Trophoblast cell (in vitro differentiated cells and primary cell): ENCODE measurements around the gene GALNT9.

Source experiments
- DNase-seq, 2 donors: peaks; one replicate each; pipeline ENCODE4 v3.0.0-alpha.2; 2016
- H2AFZ ChIP-seq: 2 replicates; pipeline ENCODE4 v1.6.1; 2013; ENCODE audit warnings: low read length, moderate library complexity, mild to moderate bottlenecking; ENCODE audit not compliant: insufficient read depth, poor library complexity
- H2AK5ac ChIP-seq: 2 replicates; pipeline ENCODE4 v1.6.1; 2013; ENCODE audit warnings: mild to moderate bottlenecking, low read length
- H2BK120ac ChIP-seq: 2 replicates; pipeline ENCODE4 v1.6.1; 2013; ENCODE audit warnings: low read length, mild to moderate bottlenecking, moderate library complexity; ENCODE audit not compliant: insufficient read depth, poor library complexity
- H2BK12ac ChIP-seq: 2 replicates; pipeline ENCODE4 v1.6.1; 2013; ENCODE audit warnings: mild to moderate bottlenecking, low read length, moderate library complexity
- H2BK5ac ChIP-seq: 2 replicates; pipeline ENCODE4 v1.6.1; 2013; ENCODE audit warnings: low read length, low read depth, moderate library complexity, mild to moderate bottlenecking; ENCODE audit not compliant: poor library complexity
- H3K14ac ChIP-seq: 2 replicates; pipeline ENCODE4 v1.6.1; 2013; ENCODE audit warnings: mild to moderate bottlenecking, low read length
- H3K18ac ChIP-seq: 2 replicates; pipeline ENCODE4 v1.6.1; 2013; ENCODE audit warnings: mild to moderate bottlenecking, low read length
- H3K23ac ChIP-seq: 2 replicates; pipeline ENCODE4 v1.6.1; 2013; ENCODE audit warnings: low read length
- H3K27ac ChIP-seq: 2 replicates; pipeline ENCODE4 v1.5.1; 2013; ENCODE audit warnings: low read depth, mild to moderate bottlenecking, inconsistent platforms, low read length, moderate library complexity
- H3K27me3 ChIP-seq: 2 replicates; pipeline ENCODE4 v1.6.1; 2013; ENCODE audit warnings: inconsistent platforms, mild to moderate bottlenecking, low read length, moderate library complexity; ENCODE audit not compliant: insufficient read depth
- H3K36me3 ChIP-seq, 2 experiments: 1 replicate in 1 of 2; 2 replicates in 1 of 2; pipeline ENCODE4 v1.6.1; 2013; ENCODE audit warnings: low read length in 2 of 2, mild to moderate bottlenecking in 2 of 2, moderate library complexity in 1 of 2; ENCODE audit not compliant: insufficient read depth in 2 of 2, control insufficient read depth in 1 of 2
- H3K4ac ChIP-seq: 2 replicates; pipeline ENCODE4 v1.6.1; 2013; ENCODE audit warnings: low read depth, mild to moderate bottlenecking, low read length, moderate library complexity
- H3K4me1 ChIP-seq, 2 experiments: 1 replicate in 1 of 2; 2 replicates in 1 of 2; pipeline ENCODE4 v1.6.1; 2013; ENCODE audit warnings: low read length in 2 of 2, mild to moderate bottlenecking in 2 of 2, moderate library complexity in 1 of 2; ENCODE audit not compliant: insufficient read depth in 2 of 2, control insufficient read depth in 1 of 2
- H3K4me2 ChIP-seq: 2 replicates; pipeline ENCODE4 v1.6.1; 2013; ENCODE audit warnings: inconsistent platforms, mild to moderate bottlenecking, low read length, moderate library complexity
- H3K4me3 ChIP-seq: 2 replicates; pipeline ENCODE4 v1.5.1; 2013; ENCODE audit warnings: mild to moderate bottlenecking, low read depth, low read length, inconsistent platforms
- H3K79me1 ChIP-seq: one replicate; pipeline ENCODE4 v1.6.1; 2013; ENCODE audit warnings: low read length
- H3K79me2 ChIP-seq: 2 replicates; pipeline ENCODE4 v1.6.1; 2013; ENCODE audit warnings: low read length, mild to moderate bottlenecking; ENCODE audit not compliant: control insufficient read depth, insufficient read depth, poor library complexity
- H3K9ac ChIP-seq: 2 replicates; pipeline ENCODE4 v1.6.1; 2013; ENCODE audit warnings: mild to moderate bottlenecking, low read length
- H3K9me3 ChIP-seq: 2 replicates; pipeline ENCODE4 v1.6.1; 2013; ENCODE audit warnings: low read depth, mild to moderate bottlenecking, control low read depth, inconsistent platforms, low read length; ENCODE audit not compliant: insufficient read depth
- H4K12ac ChIP-seq: 2 replicates; pipeline ENCODE4 v1.6.1; 2013; ENCODE audit warnings: low read depth, mild to moderate bottlenecking, low read length, moderate library complexity
- H4K8ac ChIP-seq: 2 replicates; pipeline ENCODE4 v1.6.1; 2013; ENCODE audit warnings: low read depth, mild to moderate bottlenecking, low read length, moderate library complexity
- H4K91ac ChIP-seq: one replicate; pipeline ENCODE4 v1.6.1; 2013; ENCODE audit warnings: low read depth, mild to moderate bottlenecking, low read length, moderate library complexity
- WGBS: extraction: QIAGEN DNeasy Blood & Tissue Kit; methylation state at CpG from one replicate; pipeline ENCODE4 v1.1.7; 2013; ENCODE audit warnings: missing lambda C conversion rate; ENCODE audit not compliant: insufficient read length, insufficient coverage; ENCODE audit errors: extremely low coverage; 5-methylcytosine and 5-hydroxymethylcytosine counted together

The GALNT9 gene

DNA sequence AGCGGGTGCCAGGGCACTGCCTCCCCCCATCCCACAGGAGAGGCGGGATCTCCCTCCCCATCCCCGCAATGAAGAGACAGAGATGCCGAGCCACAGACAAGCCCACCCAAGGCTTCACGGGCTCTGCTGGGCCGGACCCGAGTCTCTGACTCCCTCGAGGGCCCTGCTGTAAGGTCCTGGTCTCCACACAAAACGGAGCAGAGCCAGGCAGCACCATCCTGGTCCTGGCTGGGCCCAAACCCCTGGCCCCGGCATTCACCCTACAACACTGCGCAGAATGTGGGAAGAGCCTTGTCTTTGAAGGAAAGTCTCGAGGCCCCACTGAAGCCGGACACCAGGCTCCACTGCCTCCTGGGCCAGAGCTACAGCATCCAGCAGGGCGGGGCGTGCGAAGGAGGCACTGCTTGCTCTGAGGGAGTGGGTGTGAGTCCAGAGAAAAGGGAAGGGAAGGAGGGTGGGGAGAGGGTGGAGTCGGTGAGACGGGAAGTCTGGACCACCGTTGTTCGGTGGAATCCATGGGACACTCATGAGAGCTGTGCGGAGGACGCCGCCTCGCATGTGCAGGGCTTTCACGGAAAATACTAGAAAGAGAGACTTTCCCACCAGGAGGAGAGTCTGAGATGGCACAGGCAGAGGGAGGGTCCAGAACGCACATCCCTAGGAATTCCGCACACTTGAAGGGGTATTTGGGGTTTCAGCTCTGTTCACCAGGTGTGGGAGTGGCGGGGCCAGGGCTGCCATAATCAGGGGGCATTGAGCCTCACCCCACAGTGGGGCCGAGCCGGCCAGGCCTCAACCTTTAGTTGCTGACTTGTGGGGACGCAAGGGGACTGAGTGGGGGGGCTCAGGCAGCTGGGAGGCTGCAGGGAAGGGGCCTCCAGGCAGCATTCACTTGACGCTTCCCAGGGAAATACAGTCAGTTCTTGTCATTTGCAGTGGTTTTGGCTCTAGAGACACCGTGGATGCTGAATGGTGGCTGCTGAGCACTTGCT is 36.8 kb downstream of the GALNT9 start:
- Histone ChIP-seq H3K14ac (no peak overlapping the region), H3K79me2 (no peaks in the 10 kb centered on the region), H3K23ac (no peak overlapping the region), H3K27ac (no peak overlapping the region), H2BK120ac (no peak overlapping the region), H4K12ac (no peak overlapping the region), H3K79me1 (no peaks in the 10 kb centered on the region), H2BK5ac (no peak overlapping the region), H3K27me3 (no peaks in the 10 kb centered on the region), H3K4me3 (no peak overlapping the region), H3K4me1 (no peaks in the 10 kb centered on the region), H2AK5ac (no peak overlapping the region), H3K9me3 (peaks cover 55% of the 10 kb centered on the region), H4K91ac (no peak overlapping the region), H4K8ac (no peak overlapping the region), H3K36me3 (no peaks in the 10 kb centered on the region), H2AFZ (no peak overlapping the region), H3K9ac (no peak overlapping the region), H2BK12ac (no peak overlapping the region), H3K4ac (no peak overlapping the region), H3K18ac (no peak overlapping the region), H3K4me2 (no peak overlapping the region)
- no peak for DNase-seq
- WGBS: no CpG with 5 or more reads among the region's 33 CpGs

DNA sequence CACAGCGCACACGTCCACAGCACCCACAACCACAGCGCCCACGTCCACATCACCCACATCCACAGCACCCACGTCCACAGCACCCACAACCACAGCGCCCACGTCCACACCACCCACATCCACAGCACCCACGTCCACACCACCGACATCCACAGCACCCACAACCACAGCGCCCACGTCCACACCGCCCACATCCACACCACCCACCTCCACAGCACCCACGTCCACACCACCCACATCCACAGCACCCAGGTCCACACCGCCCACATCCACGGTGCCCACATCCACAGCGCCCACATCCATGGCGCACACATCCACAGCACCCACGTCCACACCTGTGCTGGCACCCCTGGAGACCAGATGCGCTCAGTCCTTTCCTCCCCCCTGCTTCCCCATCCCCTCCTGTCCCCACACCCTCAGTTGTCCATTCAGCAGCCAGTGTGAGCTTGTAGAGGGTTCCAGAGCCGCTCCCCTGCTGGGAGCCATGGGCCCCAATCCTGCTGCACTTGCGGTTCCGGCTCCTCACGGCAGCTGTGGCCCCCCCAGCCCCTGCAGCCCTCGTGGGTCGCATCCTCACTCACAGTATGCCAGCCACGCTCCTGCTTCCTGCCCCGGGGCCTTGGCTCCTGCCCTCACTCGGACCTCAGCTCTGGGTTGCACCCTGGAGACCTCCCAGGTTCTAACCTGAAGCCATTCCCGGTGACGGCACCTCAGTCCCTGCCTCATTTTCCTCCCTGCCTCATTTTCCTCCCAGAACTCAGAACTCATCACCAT is 37.8 kb downstream of the GALNT9 start:
- H2AK5ac ChIP-seq: no peak overlapping the region
- H3K27ac ChIP-seq: no peak overlapping the region
- H3K4me2 ChIP-seq: no peak overlapping the region
- no peak overlapping the region for H3K4ac ChIP-seq
- no CpG with 5 or more reads among the region's 30 CpGs for WGBS
- no peak overlapping the region for H3K4me3 ChIP-seq
- no peak overlapping the region for H2AFZ ChIP-seq
- H3K79me2 ChIP-seq: no peaks in the 10 kb centered on the region
- H4K91ac ChIP-seq: no peak overlapping the region
- no peak overlapping the region for H4K12ac ChIP-seq
- peaks cover 57% of the 10 kb centered on the region for H3K9me3 ChIP-seq
- no peak overlapping the region for H4K8ac ChIP-seq
- no peak overlapping the region for H3K9ac ChIP-seq
- H3K4me1 ChIP-seq: no peaks in the 10 kb centered on the region
- H3K23ac ChIP-seq: no peak overlapping the region
- no peak overlapping the region for H3K18ac ChIP-seq
- H2BK120ac ChIP-seq: no peak overlapping the region
- H3K14ac ChIP-seq: no peak overlapping the region
- H3K36me3 ChIP-seq: no peaks in the 10 kb centered on the region
- H3K27me3 ChIP-seq: no peaks in the 10 kb centered on the region
- no peaks in the 10 kb centered on the region for H3K79me1 ChIP-seq
- H2BK12ac ChIP-seq: no peak overlapping the region
- no peak overlapping the region for H2BK5ac ChIP-seq
- DNase-seq: no peak

DNA sequence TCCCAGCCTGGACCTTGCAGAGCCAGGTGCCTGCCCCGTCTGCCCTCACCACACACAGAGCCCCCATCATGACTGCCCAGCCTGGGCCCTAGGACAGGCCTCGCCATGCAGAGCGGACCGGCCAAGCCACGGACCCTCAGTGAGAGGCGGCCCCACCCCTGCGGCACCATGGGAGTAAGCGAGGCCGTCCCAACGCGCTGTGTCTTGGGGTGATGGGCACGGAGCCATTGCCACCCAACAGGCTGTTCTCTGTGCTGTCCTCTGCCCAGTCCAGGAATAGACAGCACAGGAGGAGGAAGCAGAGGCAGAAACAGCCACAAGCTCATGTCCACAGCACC is 39.2 kb downstream of the GALNT9 start:
- no peak overlapping the region for H3K18ac ChIP-seq
- no peak overlapping the region for H3K4me3 ChIP-seq
- no peaks in the 10 kb centered on the region for H3K79me2 ChIP-seq
- H3K4me2 ChIP-seq: no peak overlapping the region
- H3K9ac ChIP-seq: no peak overlapping the region
- no peak overlapping the region for H3K14ac ChIP-seq
- no peak overlapping the region for H2BK5ac ChIP-seq
- H3K4me1 ChIP-seq: no peaks in the 10 kb centered on the region
- no peak overlapping the region for H2AFZ ChIP-seq
- H3K27ac ChIP-seq: no peak overlapping the region
- H3K36me3 ChIP-seq: no peaks in the 10 kb centered on the region
- no peak overlapping the region for H4K12ac ChIP-seq
- WGBS: no CpG with 5 or more reads among the region's 12 CpGs
- peaks cover 53% of the 10 kb centered on the region for H3K9me3 ChIP-seq
- H4K8ac ChIP-seq: no peak overlapping the region
- no peak overlapping the region for H2BK120ac ChIP-seq
- H3K4ac ChIP-seq: no peak overlapping the region
- H4K91ac ChIP-seq: no peak overlapping the region
- H3K23ac ChIP-seq: no peak overlapping the region
- peaks cover 9% of the 10 kb centered on the region for H3K27me3 ChIP-seq
- H2AK5ac ChIP-seq: no peak overlapping the region
- no peak overlapping the region for H2BK12ac ChIP-seq
- DNase-seq: no peak
- no peaks in the 10 kb centered on the region for H3K79me1 ChIP-seq

DNA sequence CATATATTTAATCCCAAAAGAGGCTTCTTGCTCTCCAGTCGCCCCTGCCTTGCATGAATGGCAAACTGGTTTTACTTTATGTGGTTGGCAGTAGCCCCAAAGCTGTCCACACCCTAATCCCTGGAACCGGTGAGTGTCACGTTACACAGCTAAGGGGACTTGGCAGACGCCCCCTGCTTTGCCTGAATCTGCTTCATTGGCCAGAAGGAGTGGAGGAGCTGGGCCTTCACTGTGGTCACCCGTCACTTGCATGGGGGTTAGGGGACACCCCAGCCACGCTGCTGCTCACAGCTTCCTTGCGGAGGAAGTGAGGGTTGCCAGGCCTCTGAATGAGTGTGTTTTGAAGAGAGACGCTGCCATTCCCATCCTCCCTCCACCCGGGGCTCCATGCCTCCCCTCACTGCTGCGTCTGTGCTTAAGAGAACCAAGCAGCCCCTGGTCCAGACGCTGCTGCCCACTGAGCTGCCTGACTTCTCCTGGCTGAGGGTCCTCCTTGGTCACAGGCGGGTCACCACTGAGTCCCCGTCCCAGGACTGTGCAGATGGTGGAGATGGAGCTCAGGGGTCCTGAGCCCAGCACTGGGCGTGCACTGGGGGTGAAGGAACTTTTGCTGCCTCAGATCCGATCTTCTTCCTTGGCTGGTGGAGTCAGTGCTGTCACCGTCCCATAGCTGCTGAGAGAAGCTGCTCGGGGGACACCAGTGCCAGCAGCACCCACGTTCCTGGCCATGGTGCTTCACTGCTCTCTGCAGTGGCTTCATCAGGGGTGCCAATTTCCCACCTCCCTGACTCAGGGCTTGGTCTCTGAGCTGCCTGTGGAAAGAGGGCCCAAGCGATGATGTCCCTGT is 39.8 kb downstream of the GALNT9 start:
- no peak overlapping the region for H3K23ac ChIP-seq
- H2BK120ac ChIP-seq: no peak overlapping the region
- no peak overlapping the region for H3K14ac ChIP-seq
- no peak overlapping the region for H3K18ac ChIP-seq
- H4K91ac ChIP-seq: no peak overlapping the region
- H3K4me1 ChIP-seq: no peaks in the 10 kb centered on the region
- no peak overlapping the region for H2BK12ac ChIP-seq
- H2AFZ ChIP-seq: no peak overlapping the region
- no peak overlapping the region for H3K27ac ChIP-seq
- no peak for DNase-seq
- H4K12ac ChIP-seq: no peak overlapping the region
- no peak overlapping the region for H3K4ac ChIP-seq
- WGBS: no CpG with 5 or more reads among the region's 19 CpGs
- H3K4me3 ChIP-seq: no peak overlapping the region
- no peak overlapping the region for H4K8ac ChIP-seq
- peaks cover 49% of the 10 kb centered on the region for H3K9me3 ChIP-seq
- H3K79me2 ChIP-seq: no peaks in the 10 kb centered on the region
- H2AK5ac ChIP-seq: no peak overlapping the region
- H3K9ac ChIP-seq: no peak overlapping the region
- H2BK5ac ChIP-seq: no peak overlapping the region
- H3K36me3 ChIP-seq: no peaks in the 10 kb centered on the region
- H3K4me2 ChIP-seq: no peak overlapping the region
- no peaks in the 10 kb centered on the region for H3K79me1 ChIP-seq
- H3K27me3 ChIP-seq: peaks cover 12% of the 10 kb centered on the region
